IPS-NIHi7 (cell line): Measurements from ENCODE around the gene HERC4.
"Not testable (repeated sequence)": the region's sequence is repeated elsewhere in the genome, so short reads cannot be mapped to it uniquely, and the experiment has no call there.

Experiments
- DNase-seq: peaks from one replicate; pipeline ENCODE4 v3.0.0; 2012; ENCODE audit warnings: mixed read lengths; ENCODE audit errors: extremely low spot score

The HERC4 gene

DNA sequence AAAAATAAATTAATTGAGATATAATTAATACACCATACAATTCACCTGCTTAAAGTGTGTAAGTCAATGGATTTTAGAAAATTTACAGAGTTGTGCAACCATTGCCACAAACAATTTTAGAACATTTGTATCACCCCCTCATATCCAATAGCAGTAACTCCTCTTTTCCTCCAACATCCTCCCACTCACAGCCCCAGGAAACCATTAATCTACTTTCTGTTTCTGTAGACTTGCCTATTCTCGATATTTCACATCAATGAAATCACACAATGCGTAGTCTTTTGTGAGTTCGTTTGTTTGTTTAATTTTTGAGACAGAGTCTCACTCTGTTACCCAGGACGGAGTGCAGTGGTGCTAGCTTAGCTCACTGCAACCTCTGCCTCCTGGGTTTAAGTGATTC is 13.7 kb upstream of the HERC4 start:
- no peak for DNase-seq

DNA sequence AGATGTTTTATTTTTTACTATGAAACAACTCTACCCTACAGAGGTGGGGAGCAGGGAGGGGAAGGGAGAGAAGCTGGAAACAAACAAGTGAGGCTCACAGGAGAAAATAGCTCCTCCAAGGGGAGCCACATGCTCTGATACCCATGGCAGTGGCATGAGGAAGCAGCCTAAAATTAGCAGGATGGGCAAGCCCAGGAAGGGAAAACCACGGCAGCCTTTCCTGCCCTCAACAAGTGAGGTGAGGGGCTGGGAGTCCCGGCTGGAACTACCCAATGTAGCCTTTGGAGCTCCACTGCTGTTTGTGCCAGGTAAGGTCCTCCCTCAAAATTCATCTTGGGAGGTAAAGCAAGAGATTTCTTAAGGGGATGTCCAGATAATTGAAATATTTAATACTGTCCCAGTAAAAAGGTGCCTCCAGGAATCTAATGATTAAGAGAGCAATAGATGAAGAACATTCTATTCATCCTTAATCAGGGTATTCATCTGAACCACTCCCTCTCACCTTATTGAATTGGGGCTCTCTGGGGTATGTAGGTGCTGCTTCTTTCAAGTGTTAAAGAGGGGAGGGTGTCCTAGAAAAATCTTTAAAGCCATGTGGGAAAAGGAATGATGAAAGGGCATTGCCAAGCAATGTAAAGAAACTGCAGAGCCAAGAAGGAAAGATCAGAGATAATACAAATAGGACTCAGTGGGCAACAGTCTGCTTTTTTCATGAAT is 12.8 kb upstream of the HERC4 start:
- peak; percentile 19 for DNase-seq

DNA sequence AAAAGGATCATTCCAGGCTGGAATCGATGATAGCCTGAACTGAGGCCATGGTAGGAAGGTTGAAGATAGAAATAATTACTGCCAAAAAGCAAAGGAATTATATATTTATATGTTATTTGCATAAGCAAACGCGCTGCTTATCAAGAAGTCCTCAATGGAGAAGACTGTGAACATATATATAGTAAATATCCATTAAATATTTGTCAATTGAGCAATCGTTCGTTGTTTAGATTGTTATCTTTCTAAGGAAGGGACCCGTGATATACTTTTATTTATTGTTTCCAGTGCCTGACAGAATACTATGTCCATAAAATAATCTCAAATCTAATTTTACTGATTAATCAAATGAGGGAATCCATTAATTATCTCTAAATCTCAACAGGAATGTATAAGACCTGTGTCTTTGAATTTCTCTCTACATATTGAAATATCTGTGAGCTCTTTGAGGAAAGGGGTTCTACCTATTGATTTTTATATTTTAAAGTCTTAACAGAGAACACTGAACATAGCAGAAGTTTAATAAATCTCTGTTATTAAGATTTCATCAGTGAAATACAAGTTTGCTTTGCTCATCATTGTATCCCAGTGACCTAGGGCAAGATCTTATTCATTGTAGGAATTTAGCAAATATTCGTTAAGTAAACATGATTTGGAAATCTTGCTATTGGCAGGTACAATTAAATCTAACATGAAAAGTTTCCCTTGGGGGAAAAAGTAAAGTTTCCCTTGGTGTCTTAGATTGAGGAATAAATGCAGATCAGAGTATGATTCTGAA is 12.0 kb upstream of the HERC4 start:
- DNase-seq: no peak

DNA sequence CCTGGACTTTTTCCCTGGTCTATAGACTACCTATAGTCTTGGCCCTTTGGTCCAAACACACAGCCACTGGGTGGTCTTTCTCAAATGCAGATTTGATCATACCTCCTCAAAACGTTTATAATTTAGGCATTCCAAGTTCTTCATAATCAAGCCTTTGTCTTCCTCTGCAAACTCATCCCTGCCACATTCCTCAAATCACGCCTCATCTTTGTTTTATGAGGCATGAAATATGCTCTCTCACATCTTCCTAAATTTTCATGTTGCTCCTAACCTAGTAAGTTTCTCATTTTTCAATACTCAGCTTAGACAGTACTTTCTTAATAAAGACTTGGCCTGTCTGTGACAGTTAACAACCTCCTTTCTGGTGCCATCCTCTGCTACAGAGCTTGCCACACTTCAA is 10.9 kb upstream of the HERC4 start:
- no peak for DNase-seq

DNA sequence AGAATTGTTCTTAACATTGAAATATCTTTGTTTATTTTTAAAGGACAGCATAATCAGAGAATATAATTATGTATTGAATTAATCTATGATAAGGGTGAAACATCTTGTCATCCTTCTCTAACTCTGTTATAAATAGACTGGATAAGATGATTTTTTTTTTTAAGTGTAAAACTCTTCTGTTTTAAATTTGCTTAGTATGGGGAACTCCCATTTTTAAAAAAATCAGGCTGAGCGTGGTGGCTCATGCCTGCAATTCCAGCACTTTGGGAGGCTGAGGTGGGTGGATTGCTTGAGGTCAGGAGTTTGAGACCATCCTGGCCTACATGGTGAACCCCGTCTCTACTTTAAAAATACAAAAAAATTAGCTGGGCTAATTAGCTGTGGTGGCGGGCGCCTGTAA is 9.4 kb upstream of the HERC4 start:
- DNase-seq: no peak

DNA sequence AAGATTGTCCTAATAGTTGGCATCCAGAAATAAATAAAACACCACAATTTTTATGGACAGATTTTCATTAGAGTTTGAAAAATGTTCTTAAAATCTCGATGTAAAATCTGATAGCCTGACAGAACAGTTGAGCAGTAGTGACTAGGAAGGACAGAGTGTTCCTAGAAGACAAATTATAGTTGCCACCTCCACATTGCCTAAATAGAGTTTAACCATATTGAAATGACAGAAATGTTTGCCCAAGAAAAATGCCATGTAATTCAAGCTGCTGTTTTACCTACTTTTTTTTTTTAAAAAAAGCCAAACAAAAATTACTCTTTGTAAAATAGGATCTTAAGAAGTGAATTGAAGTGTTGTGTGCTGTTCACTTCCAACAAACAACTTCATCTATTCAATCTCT is 8.9 kb upstream of the HERC4 start:
- no peak for DNase-seq

DNA sequence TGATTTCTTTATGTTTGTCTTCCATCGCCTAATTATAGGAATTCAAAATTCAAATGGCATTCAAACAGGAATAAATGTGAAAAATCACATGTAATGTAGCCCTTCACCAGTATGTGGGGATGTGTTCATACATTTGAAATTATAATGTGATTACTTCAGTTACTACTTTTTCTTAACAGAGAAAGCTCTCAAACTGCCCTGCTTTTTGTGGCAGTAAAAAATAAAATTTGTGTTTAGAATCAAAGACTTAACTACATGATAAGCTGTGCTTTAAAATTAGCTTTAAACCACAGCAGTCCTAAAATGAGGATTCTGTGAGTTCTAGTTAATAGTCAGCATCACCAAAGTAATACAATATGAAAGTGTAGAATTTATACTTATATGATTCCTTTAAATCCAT is 7.8 kb upstream of the HERC4 start:
- DNase-seq: no peak

DNA sequence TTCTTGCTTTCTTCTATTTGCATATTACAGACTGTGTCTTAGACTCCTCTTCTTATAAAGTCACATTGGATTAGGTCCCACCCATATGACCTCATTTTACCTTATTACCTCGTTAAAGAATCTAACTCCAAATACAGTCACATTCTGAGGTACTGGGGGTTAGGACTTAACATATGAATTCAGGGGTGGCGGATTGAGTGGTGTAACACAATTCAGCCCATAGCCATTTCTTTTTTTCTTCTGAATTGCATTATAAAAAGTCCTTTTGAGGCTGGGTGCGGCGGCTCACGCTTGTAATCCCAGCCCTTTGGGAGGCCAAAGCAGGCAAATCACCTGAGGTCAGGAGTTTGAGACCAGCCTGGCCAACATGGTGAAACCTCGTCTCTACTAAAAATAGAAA is 6.8 kb upstream of the HERC4 start:
- no peak for DNase-seq

DNA sequence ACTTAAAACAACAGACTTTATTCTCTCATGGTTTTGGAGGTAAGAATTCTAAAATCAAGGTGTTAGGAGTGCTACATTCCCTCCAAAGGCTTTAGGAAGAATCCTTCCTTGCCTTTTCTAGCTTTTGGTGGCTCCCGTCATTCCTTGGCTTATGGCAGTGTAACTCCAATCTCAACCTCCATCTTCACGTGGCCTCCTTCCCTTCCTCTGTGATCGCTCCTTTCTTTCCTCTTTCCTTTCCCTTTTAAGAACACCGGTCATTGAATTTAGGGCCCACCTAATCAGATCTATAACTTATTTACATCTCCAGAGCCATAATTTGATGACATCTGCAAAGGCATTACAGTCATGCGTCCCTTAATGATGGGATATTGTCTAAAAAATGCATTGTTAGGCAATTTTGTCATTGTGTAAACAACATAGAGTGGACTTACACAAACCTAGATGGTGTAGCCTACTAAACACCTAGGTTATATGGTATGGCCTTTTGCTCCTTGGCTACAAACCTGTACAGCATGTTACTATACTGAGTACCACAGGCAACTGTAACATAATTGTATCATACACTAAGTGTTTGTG is 5.9 kb upstream of the HERC4 start:
- DNase-seq: no peak

DNA sequence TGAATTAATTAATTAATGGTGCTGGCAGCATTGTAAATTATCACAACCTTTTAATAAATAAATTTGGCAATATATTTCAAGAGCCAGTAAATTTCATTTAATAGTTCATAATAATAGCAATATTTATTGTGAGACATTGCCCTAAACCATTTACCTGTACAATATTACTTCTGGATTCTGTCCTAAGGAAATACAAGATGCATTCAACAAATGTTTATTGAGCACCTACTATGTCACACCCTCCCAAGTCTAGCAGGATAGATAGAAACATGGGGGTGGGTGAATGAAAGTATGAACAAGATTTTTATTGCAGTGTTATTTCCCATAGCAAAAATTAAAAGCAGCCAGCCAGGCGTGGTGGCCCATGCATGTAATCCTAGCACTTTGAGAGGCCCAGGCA is 4.4 kb upstream of the HERC4 start:
- DNase-seq: no peak

DNA sequence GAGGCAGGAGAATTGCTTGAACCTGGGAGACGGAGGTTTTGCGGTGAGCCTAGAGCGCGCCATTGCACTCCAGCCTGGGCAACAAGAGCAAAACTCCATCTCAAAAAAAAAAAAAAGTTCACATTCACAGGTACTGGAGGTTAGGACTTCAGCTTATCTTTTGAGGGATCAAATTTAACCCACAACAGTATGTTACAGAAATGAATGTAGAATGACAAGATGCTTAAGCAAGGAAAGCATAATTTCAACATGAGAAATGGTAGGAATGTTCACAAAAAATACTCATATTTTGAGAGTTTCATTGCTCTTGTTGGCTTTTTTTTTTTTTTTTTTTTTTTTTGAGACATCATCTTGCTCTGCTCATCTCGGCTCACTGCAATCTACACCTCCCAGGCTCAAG is 1.9 kb upstream of the HERC4 start:
- DNase-seq: no peak

DNA sequence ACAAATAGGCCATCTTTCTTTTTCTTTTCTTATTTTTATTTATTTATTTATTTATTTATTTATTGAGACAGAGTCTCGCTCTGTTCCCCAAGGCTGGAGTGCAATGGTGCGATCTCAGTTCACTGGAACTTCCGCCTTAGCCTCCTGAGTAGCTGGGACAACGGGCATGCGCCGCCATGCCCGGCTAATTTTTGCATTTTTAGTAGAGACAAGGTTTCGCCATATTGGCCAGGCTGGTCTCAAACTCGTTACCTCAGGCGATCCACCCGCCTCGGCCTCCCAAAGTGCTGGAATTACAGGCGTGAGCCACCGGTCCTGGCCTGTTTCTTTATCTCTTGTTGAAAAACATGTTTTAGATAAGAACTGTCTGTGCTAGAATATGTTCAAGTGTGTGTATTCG is 998 bp upstream of the HERC4 start:
- not testable (repeated sequence) for DNase-seq

DNA sequence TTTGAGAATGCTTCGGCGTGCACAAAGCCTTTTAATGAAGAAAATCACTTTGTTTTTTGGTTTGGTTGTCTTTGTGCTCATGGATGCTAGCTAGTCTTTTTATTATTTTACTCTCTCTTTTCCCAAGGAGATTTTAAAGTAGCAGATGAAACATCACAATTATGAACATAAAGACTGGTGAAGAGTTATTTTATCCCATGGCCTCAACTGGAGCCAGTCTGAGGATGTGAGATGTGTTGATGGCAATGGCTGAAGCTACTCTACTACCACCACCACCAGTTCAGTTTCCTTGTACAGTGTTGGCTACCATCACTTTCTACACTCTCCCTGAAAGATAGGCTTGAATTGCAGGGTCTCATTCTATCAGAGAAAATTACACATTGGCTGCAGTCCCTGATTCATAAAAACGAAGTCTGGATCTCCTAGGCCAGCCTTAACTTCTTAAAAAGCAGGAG is 494 bp upstream of the HERC4 start:
- no peak for DNase-seq

DNA sequence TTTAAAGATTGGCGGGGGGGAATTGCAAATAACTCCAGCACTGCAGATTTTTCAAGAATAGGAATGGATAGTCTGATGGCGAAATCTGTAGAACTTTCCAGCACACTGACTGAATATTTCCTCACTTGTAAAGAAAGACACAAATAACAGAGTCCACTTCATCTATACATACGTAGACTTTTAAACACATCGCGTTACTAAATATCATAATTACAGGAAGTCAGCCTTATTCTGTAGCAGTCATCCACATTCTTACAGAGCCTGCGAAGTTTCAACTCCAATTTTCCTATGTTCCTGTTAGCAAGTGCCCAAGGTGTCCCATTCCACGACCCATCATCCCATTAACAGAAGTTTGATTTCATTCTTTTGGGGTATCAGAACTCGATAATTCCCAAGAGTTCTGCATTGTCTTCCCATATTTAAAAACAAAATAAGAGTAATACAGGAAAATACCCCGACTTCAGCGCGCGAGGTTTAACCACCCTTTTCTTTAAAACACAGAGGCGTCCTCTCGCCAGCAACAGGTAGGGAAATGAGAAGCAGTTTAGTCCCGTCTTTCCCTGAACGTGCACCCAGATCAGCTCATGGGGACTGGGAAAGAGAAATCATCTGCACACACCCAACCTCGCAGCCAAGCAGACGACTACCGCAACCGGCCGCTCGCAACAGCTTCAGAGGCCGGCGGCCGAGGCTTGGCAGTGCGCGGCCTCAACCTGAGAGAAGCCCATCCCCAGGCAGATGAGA is 880 bp downstream of the HERC4 start:
- no peak for DNase-seq

DNA sequence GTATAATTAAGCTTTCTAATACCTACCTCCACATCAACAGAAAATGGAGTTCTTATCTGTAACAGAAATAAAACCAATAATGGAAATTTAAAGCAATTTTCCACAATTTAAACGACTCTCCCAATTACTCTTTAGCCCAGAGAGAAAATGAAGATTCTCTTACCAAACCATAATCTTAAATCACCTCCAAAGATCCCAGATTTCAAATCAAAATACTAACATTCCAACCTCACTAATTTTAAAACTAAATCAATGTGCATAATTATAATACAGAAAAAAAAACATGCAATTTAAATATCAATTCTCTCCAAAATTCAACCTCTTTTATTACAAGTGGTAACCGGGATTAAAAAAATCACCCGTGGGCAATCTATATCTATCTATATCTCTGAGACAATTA is 1.5 kb downstream of the HERC4 start:
- DNase-seq: no peak

DNA sequence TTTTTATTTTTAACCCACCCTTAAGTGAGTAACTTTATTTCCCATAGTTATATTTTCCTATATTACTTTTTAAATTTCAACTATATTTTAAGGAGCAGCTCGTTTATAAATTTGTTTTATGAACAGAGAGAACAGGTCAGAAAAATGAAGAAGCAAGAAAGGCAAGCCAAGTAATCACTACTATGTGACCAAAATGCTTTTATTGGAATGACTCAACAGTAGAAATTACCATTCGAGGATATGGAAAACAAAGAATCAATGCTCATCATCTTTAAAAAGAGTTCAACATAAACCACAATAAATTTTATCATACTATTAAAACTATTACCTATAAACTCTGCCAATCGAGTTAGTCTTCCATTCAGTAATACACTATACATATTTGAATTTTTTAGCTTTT is 7.6 kb downstream of the HERC4 start:
- DNase-seq: no peak

DNA sequence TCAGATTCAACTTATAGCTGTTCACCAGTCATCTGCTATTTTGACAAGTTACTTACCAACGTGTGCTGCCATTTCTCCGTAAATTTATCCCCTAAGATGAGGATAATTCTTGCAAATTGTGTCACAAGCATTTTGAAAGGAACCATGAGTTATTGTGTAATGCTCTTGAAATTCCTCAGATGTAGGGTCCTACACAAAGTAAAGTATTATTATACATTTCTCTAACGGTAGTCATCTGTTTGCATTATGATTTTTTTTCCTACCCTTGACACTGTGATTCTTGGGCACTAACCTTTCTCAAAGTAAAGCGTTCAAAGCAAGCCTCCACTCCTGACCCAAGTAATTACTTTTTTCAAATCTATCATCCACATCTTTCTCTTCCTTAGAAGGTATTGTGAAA is 8.1 kb downstream of the HERC4 start:
- DNase-seq: no peak

DNA sequence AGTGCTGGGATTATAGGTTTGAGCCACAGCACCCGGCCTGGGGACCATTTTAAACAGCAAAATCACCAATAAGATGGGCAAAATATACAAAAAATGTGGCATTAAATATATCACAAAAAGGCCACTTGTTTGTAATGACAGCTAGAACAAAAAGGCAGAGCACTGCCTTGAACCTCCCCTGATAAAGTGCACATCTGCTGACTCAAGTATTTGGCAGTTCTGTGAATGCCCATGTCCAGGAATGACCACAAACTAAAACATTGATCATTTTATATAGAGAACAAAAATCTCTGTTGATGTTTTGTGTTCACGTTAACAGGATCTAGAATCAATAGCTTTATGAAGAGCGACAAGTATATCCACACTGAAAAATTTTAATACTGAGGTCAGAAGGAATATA is 21.5 kb downstream of the HERC4 start:
- DNase-seq: no peak

DNA sequence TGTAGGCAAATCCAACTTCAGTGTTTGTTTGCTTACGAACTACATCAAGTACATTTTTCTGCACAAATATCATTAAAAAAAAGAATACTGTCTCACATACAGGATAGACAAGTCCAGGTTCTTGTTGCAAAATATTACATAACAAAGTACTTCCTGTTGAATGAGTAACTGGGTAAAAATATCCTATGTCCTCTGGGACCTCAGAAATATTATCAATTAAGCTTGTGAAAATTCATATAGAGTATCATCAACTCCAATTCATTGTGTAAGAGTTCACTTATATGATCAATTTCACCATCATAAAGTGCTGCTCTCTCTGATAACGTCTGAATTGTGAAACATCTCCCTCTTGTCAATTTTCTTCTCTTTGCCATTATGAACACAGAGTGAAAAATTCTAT is 22.6 kb downstream of the HERC4 start:
- DNase-seq: no peak

DNA sequence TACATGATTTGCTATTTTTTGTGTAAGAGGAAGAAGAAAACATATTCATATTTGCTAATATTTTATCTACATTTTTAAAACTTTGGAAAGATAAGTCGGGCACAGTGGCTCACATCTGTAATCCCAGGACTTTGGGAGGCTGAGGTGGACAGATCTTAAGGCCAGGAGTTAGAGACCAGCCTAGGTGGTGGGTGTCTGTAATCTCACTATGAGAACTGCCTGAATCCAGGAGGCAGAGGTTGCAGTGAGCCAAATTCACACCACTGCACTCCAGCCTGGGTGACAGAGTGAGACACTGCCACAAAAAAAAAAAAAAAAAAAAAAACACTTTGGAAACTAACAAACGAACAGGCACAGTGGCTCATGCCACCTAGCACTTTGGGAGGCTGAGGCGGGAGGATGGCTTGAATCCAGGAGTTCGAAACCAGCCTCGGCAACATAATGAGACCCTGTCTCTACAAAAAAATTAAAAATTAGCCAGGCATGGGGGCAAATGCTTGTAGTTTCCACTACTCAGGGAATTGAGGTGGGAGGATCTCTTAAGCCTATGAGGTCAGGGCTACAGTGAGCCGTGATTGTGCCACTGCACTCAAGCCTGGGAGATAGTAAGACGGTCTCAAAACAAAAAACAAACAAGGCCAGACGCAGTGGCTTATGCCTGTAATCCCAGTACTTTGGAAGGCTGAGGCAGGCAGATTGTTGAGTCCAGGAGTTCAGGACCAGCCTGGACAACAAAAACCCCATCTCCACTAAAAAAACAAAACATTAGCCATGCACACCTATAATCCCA is 25.6 kb downstream of the HERC4 start:
- DNase-seq: no peak

DNA sequence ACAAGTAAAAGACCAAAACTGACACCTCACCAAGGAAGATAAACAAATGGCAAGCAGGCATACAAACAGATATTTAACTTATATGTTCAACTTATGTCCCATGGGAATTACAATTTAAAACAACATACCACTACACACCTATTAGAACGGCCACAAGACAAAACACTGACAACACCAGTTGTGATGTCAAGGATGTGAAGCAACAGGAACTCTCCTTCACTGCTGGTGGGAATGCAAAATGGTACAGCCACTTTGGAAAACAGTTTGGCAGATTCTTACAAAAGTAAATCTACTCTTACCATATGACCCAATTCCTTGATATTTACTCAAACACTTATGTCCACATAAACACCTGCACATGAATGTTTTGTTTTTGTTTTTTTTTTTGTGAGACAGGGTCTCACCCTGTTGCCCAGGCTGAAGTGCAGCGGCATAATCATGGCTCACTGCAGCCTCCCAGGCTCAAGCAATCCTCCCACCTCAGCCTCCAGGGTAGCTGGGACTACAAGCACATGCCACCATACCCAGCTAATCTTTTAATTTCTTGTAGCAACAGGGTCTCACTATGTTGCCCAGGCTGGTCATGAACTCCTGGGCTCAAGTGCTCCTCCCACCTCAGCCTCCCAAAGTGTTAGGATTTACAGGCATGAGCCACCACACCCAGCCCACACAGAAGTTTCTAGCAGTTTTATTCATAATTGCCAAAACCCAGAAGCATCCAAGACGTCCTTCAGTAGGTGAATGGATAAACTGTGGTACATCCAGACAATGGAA is 27.3 kb downstream of the HERC4 start:
- no peak for DNase-seq
